ENCODE measurements around the gene FNIP2. TPM values are rescaled to one million over a fixed set of nuclear protein-coding genes. Genes with fewer than 3 reads are reported as not detected.
A peak's percentile ranks its signal among the peaks of the same experiment; 100 is the strongest.

FNIP2 gene
- total RNA-seq, 1 donor from 2014 or later = 56.0 TPM

DNA sequence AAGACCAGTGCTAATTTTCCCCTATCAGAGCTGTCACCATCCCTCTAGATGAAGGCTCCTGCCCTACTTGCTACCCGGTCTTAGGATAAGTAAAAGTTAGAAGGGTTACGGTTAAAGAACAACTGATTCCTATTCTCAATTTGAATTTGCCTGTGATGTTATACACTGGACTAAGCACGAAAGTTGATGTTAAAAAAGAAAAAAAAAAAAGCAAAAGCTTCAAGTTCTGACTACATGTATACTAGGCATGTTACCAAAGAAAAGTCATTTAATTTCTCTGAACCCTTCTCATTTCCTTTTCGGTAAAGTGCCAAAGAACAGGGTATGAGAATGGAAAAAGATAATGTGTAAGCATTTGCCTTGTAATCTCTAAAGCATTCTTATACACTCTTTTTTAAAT is 44.2 kb upstream of the FNIP2 start:
- Mint-ChIP-seq H3K4me1 (ENCODE audit: low read depth) (peaks cover 8% of the 10 kb centered on the region), H3K36me3 (ENCODE audit: insufficient read depth) (peaks cover 9% of the 10 kb centered on the region), H3K4me3 (ENCODE audit: low read depth) (peak overlapping the region; percentile 96), H3K27me3 (peaks cover 19% of the 10 kb centered on the region), H3K9me3 (ENCODE audit: low read depth) (no peaks in the 10 kb centered on the region), H3K27ac (no peak overlapping the region)
- TF ChIP-seq CTCF (IDR thresholded peaks at IDR 0.05; ENCODE audit: unreplicated experiment) = no peak
- no peak for DNase-seq (ENCODE audit: low spot score, unreplicated experiment)

DNA sequence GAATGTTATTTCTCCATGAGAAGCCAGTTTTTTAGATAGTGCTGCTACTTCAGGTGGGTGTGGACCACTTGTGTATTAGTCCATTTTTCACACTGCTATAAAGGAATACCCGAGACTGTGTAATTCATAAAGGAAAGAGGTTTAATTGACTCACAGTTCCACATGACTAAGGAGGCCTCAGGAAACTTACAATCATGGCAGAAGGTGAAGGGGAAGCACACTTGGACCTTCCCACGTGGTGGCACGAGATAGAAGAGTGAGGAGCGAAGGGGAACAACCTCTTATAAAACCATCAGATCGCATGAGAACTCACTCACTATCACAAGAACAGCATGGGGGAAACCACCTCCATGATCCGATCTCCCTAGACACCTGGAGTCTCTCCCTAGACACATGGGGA is 42.2 kb upstream of the FNIP2 start:
- Mint-ChIP-seq H3K27ac (no peak overlapping the region), H3K4me3 (ENCODE audit: low read depth) (no peak overlapping the region), H3K36me3 (ENCODE audit: insufficient read depth) (peaks cover under 1% of the 10 kb centered on the region), H3K27me3 (peaks cover 19% of the 10 kb centered on the region), H3K4me1 (ENCODE audit: low read depth) (peaks cover 4% of the 10 kb centered on the region), H3K9me3 (ENCODE audit: low read depth) (no peaks in the 10 kb centered on the region)
- DNase-seq (ENCODE audit: low spot score, unreplicated experiment) = no peak
- no peak for TF ChIP-seq CTCF (IDR thresholded peaks at IDR 0.05; ENCODE audit: unreplicated experiment)

DNA sequence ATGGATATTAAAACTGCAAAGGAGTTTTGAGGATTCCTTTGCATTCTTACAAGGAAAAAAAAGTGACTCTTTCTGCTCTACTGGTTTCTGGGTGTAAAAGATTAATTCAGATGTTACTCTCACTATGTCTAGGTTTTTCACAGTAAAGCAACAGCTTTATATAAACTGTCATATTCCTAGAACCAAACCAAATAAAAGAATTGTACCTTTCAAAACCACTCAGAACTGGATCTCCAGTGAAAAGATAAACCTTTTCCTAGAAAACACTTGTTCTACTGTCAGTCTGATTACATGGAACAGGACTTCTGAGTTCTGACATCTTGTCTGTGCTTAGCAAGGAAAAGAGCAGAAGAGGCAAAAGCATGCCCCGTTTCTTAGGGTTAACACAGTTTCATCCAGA is 40.6 kb upstream of the FNIP2 start:
- no peak for DNase-seq (ENCODE audit: low spot score, unreplicated experiment)
- Mint-ChIP-seq H3K4me3 (ENCODE audit: low read depth) (no peak overlapping the region), H3K9me3 (ENCODE audit: low read depth) (no peaks in the 10 kb centered on the region), H3K4me1 (ENCODE audit: low read depth) (peaks cover 2% of the 10 kb centered on the region), H3K36me3 (ENCODE audit: insufficient read depth) (no peaks in the 10 kb centered on the region), H3K27me3 (peaks cover 19% of the 10 kb centered on the region), H3K27ac (no peak overlapping the region)
- no peak for TF ChIP-seq CTCF (IDR thresholded peaks at IDR 0.05; ENCODE audit: unreplicated experiment)

DNA sequence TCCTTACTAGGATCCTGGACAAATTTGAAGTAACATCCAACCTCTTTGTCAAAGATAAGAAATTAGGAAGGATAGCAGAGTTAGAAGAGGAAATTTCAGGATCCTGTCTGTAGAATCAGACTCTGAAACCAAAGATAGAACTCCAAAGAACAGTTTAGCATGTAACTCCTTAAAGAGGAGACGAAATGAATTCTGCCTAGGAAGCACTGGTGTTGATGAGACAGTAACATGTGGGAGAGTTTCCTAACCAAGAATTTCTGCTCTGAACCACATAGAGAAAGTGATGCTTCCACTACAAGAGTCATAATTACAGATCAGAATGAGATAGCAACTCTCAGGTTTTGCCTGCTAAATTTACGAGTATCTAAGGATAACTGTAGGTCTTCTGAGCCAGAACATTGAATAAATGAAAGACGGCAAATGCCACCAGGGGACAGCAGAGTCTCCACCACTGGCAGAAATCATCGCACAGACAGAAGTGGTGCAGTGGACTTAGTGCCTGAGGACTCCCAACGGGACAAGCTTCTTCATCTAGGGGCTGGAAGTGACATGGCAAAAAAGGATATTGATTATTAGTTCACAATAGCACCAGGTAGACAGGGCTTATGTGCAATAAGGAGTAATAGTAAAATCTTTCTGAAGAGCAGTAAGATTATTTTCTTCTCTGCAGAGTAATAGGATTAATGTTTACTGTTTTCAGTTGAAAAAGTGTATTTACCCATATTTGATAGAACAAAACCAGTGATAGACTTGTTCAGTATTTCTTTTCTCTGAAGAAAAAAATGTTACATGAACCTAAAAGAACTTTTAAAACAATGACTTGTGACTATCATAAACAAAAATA is 38.9 kb upstream of the FNIP2 start:
- H3K36me3 Mint-ChIP-seq (ENCODE audit: insufficient read depth) = no peaks in the 10 kb centered on the region
- peaks cover 2% of the 10 kb centered on the region for H3K4me1 Mint-ChIP-seq (ENCODE audit: low read depth)
- peak; percentile 81 for TF ChIP-seq CTCF (IDR thresholded peaks at IDR 0.05; ENCODE audit: unreplicated experiment)
- H3K27me3 Mint-ChIP-seq = peaks cover 19% of the 10 kb centered on the region
- DNase-seq (ENCODE audit: low spot score, unreplicated experiment) = peak; percentile 25
- H3K9me3 Mint-ChIP-seq (ENCODE audit: low read depth) = no peaks in the 10 kb centered on the region
- H3K4me3 Mint-ChIP-seq (ENCODE audit: low read depth) = no peak overlapping the region
- no peak overlapping the region for H3K27ac Mint-ChIP-seq

DNA sequence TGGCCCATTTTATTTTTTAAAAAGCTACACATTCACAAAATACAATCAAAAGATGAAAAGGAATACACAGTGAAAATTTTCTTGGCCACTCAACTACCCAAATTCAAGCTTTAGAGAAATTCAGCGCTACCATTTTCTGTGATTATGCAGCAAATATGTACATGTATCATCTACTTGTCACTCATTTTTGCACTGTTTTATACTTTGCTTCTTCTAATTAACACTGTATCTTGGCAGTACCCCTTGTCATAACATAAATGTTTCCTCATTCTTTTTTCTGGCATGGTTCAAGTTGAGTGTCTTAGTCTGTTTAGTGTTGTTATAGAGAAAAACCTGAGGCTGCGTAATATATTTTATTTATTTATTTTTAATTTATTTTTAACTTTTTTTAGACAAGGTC is 30.0 kb upstream of the FNIP2 start:
- no peak for TF ChIP-seq CTCF (IDR thresholded peaks at IDR 0.05; ENCODE audit: unreplicated experiment)
- Mint-ChIP-seq H3K4me3 (ENCODE audit: low read depth) (no peak overlapping the region), H3K27ac (no peak overlapping the region), H3K27me3 (no peaks in the 10 kb centered on the region), H3K9me3 (ENCODE audit: low read depth) (no peaks in the 10 kb centered on the region), H3K4me1 (ENCODE audit: low read depth) (no peaks in the 10 kb centered on the region), H3K36me3 (ENCODE audit: insufficient read depth) (no peaks in the 10 kb centered on the region)
- no peak for DNase-seq (ENCODE audit: low spot score, unreplicated experiment)
